Measurements from ENCODE around the gene HYOU1.

Gene HYOU1

DNA sequence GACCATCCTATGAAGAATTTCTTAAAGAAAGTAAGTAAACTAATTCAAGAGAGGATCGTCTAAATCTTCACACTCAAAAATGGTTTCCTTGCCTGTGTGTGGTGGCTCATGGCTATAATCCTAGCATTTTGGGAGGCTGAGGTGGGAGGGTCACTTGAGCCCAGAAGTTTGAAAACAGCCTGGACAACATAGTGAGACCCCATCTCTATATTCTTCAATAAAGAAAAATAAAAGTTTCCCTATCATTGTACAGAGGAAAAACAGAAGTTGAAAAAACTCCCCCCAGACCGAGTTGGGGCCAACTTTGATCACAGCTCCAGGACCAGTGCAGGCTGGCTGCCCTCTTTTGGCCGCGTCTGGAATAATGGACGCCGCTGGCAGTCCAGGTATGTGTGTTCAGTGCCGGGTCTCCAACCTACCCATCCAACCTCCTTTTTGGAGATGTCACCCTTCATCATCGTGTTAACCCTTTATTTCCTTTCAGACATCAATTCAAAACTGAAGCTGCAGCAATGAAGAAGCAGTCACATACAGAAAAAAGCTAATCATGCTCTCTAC lies 41.9 kb downstream of the HYOU1 start:
- Histone ChIP-seq H3K4me1 (ENCODE audit: insufficient read depth, low read length, severe bottlenecking) (peaks cover 19% of the 10 kb centered on the region), H3K9me2 (ENCODE audit: low read depth, low read length) (no peaks in the 10 kb centered on the region), H3K4me3 (ENCODE audit: low read depth, low read length, poor library complexity, severe bottlenecking) (no peak overlapping the region), H3K9me3 (ENCODE audit: low read length) (no peaks in the 10 kb centered on the region), H3K9ac (ENCODE audit: low read length) (no peak overlapping the region), H3K79me2 (ENCODE audit: insufficient read depth, low read length) (peaks cover 30% of the 10 kb centered on the region), H4K20me1 (ENCODE audit: insufficient read depth, low read length) (no peaks in the 10 kb centered on the region), H3K27me3 (ENCODE audit: insufficient read depth, low read length) (no peaks in the 10 kb centered on the region), H3K27ac (ENCODE audit: low read depth, low read length, poor library complexity, severe bottlenecking) (no peak overlapping the region), H2AFZ (ENCODE audit: low read length) (no peak overlapping the region), H3K36me3 (ENCODE audit: insufficient read depth, low read length) (peaks cover 69% of the 10 kb centered on the region), H3K4me2 (ENCODE audit: low read length) (no peak overlapping the region), H3F3A (ENCODE audit: insufficient read depth, low read length) (peaks cover 3% of the 10 kb centered on the region; the same call in 1 of the 2 replicates)
- TF ChIP-seq, protein P1, sequence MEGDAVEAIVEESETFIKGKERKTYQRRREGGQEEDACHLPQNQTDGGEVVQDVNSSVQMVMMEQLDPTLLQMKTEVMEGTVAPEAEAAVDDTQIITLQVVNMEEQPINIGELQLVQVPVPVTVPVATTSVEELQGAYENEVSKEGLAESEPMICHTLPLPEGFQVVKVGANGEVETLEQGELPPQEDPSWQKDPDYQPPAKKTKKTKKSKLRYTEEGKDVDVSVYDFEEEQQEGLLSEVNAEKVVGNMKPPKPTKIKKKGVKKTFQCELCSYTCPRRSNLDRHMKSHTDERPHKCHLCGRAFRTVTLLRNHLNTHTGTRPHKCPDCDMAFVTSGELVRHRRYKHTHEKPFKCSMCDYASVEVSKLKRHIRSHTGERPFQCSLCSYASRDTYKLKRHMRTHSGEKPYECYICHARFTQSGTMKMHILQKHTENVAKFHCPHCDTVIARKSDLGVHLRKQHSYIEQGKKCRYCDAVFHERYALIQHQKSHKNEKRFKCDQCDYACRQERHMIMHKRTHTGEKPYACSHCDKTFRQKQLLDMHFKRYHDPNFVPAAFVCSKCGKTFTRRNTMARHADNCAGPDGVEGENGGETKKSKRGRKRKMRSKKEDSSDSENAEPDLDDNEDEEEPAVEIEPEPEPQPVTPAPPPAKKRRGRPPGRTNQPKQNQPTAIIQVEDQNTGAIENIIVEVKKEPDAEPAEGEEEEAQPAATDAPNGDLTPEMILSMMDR (IDR thresholded peaks at IDR 0.05; ENCODE audit: low read length) = no peak; the same call in 1 of the 2 replicates
- TF ChIP-seq EZH2 (IDR thresholded peaks at IDR 0.05; ENCODE audit: borderline replicate concordance, low read length) = no peak

DNA sequence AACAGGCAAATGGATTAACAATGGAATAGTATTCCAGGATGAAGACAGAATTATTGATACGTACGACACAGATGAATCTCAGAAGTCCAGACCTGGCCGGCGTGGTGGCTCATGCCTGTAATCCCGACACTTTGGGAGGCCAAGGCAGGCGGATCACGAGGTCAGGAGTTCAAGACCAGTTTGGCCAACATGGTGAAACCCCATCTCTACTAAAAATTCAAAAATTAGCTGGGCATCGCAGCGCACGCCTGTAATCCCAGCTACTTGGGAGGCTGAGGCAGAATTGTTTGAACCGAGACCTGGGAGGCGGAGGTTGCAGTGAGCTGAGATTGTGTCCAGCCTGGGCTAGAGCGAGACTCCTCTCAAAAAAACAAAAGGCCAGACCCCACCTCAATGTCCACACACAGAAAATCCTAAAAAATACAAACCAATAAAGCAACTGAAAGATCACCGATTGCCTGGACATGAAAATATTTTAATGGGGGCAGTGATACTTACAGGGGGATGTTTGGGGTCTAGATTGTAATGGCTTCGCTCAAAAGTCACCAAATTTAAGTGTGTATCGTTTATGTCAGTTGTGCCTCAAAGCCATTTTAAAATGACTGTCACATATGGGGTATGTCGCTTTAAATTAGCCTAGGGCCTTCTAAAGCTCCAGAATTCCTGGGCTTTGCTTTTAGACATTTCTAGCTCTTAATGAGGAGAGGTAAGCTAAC lies 42.6 kb downstream of the HYOU1 start:
- H3K4me3 ChIP-seq (ENCODE audit: low read depth, low read length, poor library complexity, severe bottlenecking) = no peak overlapping the region
- TF ChIP-seq, protein P1 (IDR thresholded peaks at IDR 0.05; ENCODE audit: low read length) = no peak
- TF ChIP-seq EZH2 (IDR thresholded peaks at IDR 0.05; ENCODE audit: borderline replicate concordance, low read length) = no peak
- H3K79me2 ChIP-seq (ENCODE audit: insufficient read depth, low read length) = peaks cover 24% of the 10 kb centered on the region
- peaks cover 11% of the 10 kb centered on the region for H3K4me1 ChIP-seq (ENCODE audit: insufficient read depth, low read length, severe bottlenecking)
- peaks cover 3% of the 10 kb centered on the region; the same call in 1 of the 2 replicates for H3F3A ChIP-seq (ENCODE audit: insufficient read depth, low read length)
- no peak overlapping the region for H2AFZ ChIP-seq (ENCODE audit: low read length)
- H3K9me2 ChIP-seq (ENCODE audit: low read depth, low read length) = no peaks in the 10 kb centered on the region
- H3K27ac ChIP-seq (ENCODE audit: low read depth, low read length, poor library complexity, severe bottlenecking) = no peak overlapping the region
- H3K9ac ChIP-seq (ENCODE audit: low read length) = no peak overlapping the region
- no peaks in the 10 kb centered on the region for H3K27me3 ChIP-seq (ENCODE audit: insufficient read depth, low read length)
- H4K20me1 ChIP-seq (ENCODE audit: insufficient read depth, low read length) = no peaks in the 10 kb centered on the region
- H3K36me3 ChIP-seq (ENCODE audit: insufficient read depth, low read length) = peaks cover 65% of the 10 kb centered on the region
- H3K4me2 ChIP-seq (ENCODE audit: low read length) = no peak overlapping the region
- no peaks in the 10 kb centered on the region for H3K9me3 ChIP-seq (ENCODE audit: low read length)

DNA sequence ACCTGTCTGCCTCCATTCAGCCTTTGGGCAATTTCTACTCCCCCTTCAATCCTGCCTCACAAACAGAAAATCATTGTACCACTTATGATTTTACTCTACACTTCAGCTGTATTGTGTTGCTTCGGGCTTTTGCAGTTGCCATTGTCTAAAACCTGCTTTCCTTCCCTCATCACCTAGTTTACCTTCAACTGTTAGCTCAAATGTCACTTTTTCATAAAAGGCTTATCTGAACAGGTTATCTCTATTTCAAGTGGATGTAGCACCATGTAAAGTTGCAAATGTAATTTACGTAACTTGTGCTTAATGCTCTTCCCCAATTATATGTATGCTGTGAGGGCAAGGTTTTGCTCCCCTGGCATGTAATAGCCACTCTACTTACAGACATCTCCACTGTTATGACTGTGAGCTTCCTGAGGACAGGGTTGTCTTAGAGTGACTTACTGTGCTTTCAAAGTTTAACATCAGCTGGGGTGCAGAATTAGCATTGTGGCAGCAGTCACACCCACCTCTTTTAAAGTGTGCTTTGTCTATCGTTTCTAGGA lies 44.3 kb downstream of the HYOU1 start:
- Histone ChIP-seq H3K79me2 (ENCODE audit: insufficient read depth, low read length) (peaks cover 16% of the 10 kb centered on the region), H3K9me3 (ENCODE audit: low read length) (no peaks in the 10 kb centered on the region), H3K36me3 (ENCODE audit: insufficient read depth, low read length) (peaks cover 64% of the 10 kb centered on the region), H3K27me3 (ENCODE audit: insufficient read depth, low read length) (no peaks in the 10 kb centered on the region), H4K20me1 (ENCODE audit: insufficient read depth, low read length) (no peaks in the 10 kb centered on the region), H3K4me1 (ENCODE audit: insufficient read depth, low read length, severe bottlenecking) (peaks cover 11% of the 10 kb centered on the region), H3F3A (ENCODE audit: insufficient read depth, low read length) (peaks cover 3% of the 10 kb centered on the region; the same call in 1 of the 2 replicates), H3K27ac (ENCODE audit: low read depth, low read length, poor library complexity, severe bottlenecking) (no peak overlapping the region), H3K9ac (ENCODE audit: low read length) (no peak overlapping the region), H3K9me2 (ENCODE audit: low read depth, low read length) (no peaks in the 10 kb centered on the region), H3K4me2 (ENCODE audit: low read length) (no peak overlapping the region), H3K4me3 (ENCODE audit: low read depth, low read length, poor library complexity, severe bottlenecking) (no peak overlapping the region), H2AFZ (ENCODE audit: low read length) (no peak overlapping the region)
- TF ChIP-seq, protein P1 (IDR thresholded peaks at IDR 0.05; ENCODE audit: low read length) = no peak
- no peak for TF ChIP-seq EZH2 (IDR thresholded peaks at IDR 0.05; ENCODE audit: borderline replicate concordance, low read length)

Measured in OCI-LY1 (cell line).